ENCODE measurements around the gene PLOD1. TPM values are rescaled to one million over a fixed set of nuclear protein-coding genes. Genes with fewer than 3 reads are reported as not detected.

PLOD1 gene
- total and polyA plus RNA-seq, 2 of the 13 experiments (the other 11 are each of a cell fraction or from before 2014, with no cell fraction given): 70.1 to 318 TPM

DNA sequence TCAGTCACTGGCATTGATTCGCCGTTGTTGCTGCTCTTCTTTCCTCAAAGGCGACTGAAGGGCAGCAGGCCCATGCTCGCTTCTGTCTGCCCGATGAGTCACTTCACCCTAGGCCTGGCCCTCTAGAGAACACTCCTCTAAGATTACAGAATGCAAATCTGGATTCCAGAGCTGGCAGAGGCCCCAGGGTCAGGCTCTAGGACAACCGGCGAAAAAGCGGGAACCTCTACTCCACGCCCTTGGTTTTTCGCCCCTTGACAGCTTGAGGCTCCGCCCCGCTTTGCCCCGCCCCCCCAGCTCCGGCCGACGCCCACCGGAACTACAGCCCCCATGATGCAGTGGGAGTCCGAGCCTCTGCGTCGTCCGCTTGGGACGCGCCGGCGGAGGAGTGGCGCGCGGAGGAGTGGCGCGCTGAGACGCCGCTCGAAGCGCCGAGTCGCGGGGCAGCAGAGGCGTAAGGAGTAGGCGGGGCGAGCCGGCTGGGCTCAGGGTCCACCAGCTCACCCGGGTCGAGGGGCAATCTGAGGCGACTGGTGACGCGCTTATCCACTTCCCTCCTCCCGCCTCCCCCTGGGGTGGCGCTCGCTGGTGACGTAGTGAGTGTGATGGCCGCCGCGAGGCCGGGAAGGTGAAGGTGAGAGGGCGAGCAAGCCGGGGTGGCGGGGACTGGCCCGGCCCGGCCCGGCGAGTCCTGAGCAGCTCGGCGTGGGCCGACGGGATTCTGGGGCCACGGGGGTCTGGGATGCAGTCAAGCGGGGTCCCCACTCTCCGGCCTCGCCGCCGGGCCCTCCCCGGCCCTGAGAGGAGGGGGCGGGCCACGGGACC is 45.5 kb downstream of the PLOD1 start, which contains the start of gene MFN2 (continued):
- TF ChIP-seq ESRRA (CRISPR knock-in tag; IDR thresholded peaks at IDR 0.05; ENCODE audit: low read depth): peak; percentile 83; the same call in 1 of the 2 replicates
- peak; percentile 83 for TF ChIP-seq ISL2 (CRISPR knock-in tag; IDR thresholded peaks at IDR 0.05)
- peak; percentile 90 for TF ChIP-seq ZNF136 (CRISPR knock-in tag; IDR thresholded peaks at IDR 0.05; ENCODE audit: low read depth)
- TF ChIP-seq PHF21A (CRISPR knock-in tag; IDR thresholded peaks at IDR 0.05): peak; percentile 84
- peak; percentile 36; the same call in 1 of the 2 replicates for TF ChIP-seq SALL1 (CRISPR knock-in tag; IDR thresholded peaks at IDR 0.05)
- TF ChIP-seq, protein P1, sequence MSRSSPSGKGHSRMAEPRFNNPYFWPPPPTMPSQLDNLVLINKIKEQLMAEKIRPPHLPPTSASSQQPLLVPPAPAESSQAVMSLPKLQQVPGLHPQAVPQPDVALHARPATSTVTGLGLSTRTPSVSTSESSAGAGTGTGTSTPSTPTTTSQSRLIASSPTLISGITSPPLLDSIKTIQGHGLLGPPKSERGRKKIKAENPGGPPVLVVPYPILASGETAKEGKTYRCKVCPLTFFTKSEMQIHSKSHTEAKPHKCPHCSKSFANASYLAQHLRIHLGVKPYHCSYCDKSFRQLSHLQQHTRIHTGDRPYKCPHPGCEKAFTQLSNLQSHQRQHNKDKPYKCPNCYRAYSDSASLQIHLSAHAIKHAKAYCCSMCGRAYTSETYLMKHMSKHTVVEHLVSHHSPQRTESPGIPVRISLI (CRISPR knock-in tag; IDR thresholded peaks at IDR 0.05; ENCODE audit: borderline replicate concordance): no peak
- TF ChIP-seq HNRNPK (IDR thresholded peaks at IDR 0.05; ENCODE audit: low read depth, low read length, poor library complexity, severe bottlenecking): peak; percentile 82
- TF ChIP-seq LCORL (IDR thresholded peaks at IDR 0.05): no peak
- TF ChIP-seq LCORL (CRISPR knock-in tag; IDR thresholded peaks at IDR 0.05): no peak; the same call in 1 of the 2 replicates
- TF ChIP-seq ZNF256 (CRISPR knock-in tag; conservative IDR thresholded peaks at IDR 0.05): no peak
- TF ChIP-seq PAX8 (CRISPR knock-in tag; IDR thresholded peaks at IDR 0.05; ENCODE audit: borderline replicate concordance): no peak
- TF ChIP-seq RORA (CRISPR knock-in tag; IDR thresholded peaks at IDR 0.05): no peak
- TF ChIP-seq, protein P2, sequence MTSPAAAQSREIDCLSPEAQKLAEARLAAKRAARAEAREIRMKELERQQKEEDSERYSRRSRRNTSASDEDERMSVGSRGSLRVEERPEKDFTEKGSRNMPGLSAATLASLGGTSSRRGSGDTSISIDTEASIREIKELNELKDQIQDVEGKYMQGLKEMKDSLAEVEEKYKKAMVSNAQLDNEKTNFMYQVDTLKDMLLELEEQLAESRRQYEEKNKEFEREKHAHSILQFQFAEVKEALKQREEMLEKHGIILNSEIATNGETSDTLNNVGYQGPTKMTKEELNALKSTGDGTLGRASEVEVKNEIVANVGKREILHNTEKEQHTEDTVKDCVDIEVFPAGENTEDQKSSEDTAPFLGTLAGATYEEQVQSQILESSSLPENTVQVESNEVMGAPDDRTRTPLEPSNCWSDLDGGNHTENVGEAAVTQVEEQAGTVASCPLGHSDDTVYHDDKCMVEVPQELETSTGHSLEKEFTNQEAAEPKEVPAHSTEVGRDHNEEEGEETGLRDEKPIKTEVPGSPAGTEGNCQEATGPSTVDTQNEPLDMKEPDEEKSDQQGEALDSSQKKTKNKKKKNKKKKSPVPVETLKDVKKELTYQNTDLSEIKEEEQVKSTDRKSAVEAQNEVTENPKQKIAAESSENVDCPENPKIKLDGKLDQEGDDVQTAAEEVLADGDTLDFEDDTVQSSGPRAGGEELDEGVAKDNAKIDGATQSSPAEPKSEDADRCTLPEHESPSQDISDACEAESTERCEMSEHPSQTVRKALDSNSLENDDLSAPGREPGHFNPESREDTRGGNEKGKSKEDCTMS (CRISPR knock-in tag; conservative IDR thresholded peaks at IDR 0.05): no peak
- no peak for TF ChIP-seq ARHGAP35 (CRISPR knock-in tag; IDR thresholded peaks at IDR 0.05; ENCODE audit: borderline replicate concordance)
- TF ChIP-seq ZNF512B (CRISPR knock-in tag; IDR thresholded peaks at IDR 0.05; ENCODE audit: borderline replicate concordance): no peak
- no peak for TF ChIP-seq CREBL2 (CRISPR knock-in tag; IDR thresholded peaks at IDR 0.05; ENCODE audit: borderline replicate concordance)
- TF ChIP-seq, protein P3, sequence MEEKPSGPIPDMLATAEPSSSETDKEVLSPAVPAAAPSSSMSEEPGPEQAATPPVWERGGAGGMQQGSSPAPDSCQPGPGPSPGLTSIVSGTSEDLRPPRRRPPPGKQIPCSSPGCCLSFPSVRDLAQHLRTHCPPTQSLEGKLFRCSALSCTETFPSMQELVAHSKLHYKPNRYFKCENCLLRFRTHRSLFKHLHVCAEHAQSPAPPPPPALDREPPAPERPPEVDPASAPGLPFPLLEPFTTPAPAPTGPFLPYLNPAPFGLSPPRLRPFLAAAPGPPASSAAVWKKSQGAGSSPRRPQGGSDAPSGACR (CRISPR knock-in tag; IDR thresholded peaks at IDR 0.05): no peak
- TF ChIP-seq BRCA1 (CRISPR knock-in tag; IDR thresholded peaks at IDR 0.05): peak; percentile 56; the same call in 1 of the 2 replicates
- TF ChIP-seq RFXANK (CRISPR knock-in tag; IDR thresholded peaks at IDR 0.05): no peak
- TF ChIP-seq KLF12 (CRISPR knock-in tag; IDR thresholded peaks at IDR 0.05; ENCODE audit: borderline replicate concordance): 0 out of 2 replicates have a peak, but pooled peaks have one; percentile 74
- TF ChIP-seq ZNF17 (CRISPR knock-in tag; IDR thresholded peaks at IDR 0.05): no peak
- TF ChIP-seq WIZ (CRISPR knock-in tag; IDR thresholded peaks at IDR 0.05): no peak
- TF ChIP-seq CENPX (CRISPR knock-in tag; IDR thresholded peaks at IDR 0.05): no peak
